ENCODE results near the gene DLGAP5. TPM values are rescaled to one million over a fixed set of nuclear protein-coding genes. Genes with fewer than 3 reads are reported as not detected.

Gene DLGAP5
- total RNA-seq, 1 experiment from 2014 or later = 118 TPM

DNA sequence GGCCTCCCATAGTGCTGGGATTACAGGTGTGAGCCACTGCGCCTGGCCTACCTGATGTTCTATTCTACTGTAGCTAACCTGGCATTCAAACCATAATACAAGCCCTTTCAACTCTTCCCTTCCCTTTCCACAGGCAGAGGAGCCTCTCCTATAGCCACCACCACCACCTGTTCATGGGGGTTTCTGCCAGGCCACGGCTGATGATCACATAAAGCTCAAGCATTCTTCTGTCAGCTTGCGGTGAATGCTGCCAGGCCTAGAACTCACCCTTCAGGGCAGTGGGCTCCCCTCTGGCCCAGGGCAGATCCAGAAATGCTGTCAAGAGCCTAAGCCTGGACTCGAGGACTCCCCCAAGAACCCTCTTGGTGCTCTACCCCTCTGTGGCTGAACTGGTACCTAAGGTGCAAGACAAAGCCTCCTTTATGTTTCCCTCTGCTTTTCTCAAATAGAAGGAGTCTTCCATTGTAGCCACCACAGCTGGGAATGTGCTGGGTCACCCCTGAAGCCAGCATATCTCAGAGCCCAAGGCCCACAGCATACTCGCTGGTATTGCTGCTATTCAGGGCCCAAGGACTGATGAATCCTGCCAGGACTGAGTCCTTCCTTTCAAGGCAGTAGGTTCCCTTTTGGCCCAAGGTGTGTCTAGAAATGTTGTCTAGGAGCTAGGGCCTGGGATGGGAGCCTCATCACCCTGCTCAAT is 3.4 kb upstream of the DLGAP5 start:
- H3K79me1 ChIP-seq (ENCODE audit: insufficient read depth, low read depth, low read length, poor library complexity, severe bottlenecking) = peaks cover 4% of the 10 kb centered on the region
- H3T11ph ChIP-seq (ENCODE audit: low read length) = no peak overlapping the region
- no peak overlapping the region for H4K8ac ChIP-seq (replicated peaks; ENCODE audit: insufficient read length, low read depth, low read length)
- no peak overlapping the region for H2AFZ ChIP-seq (ENCODE audit: low read length)
- H3K18ac ChIP-seq (ENCODE audit: insufficient read length, low read depth, low read length) = no peak overlapping the region
- peaks cover 5% of the 10 kb centered on the region; the same call in 1 of the 2 replicates for H3K79me2 ChIP-seq (ENCODE audit: insufficient read depth, low read length)
- Mint-ChIP-seq H3K36me3 (ENCODE audit: insufficient read depth in 1 of 3, low read depth in 3 of 3) (no peaks in the 10 kb centered on the region), H3K4me1 (peaks cover 12 to 14% of the 10 kb centered on the region in 2 experiments), H3K9me3 (peaks cover 0 to 2% of the 10 kb centered on the region in 2 experiments; a peak in 1 of 5 replicates), H3K27me3 (ENCODE audit: low read depth) (no peaks in the 10 kb centered on the region), H3K4me3 (no peak overlapping the region), H3K27ac (peak overlapping the region in 2 of 3 experiments; percentile 46 to 53; a peak in 1 of 7 replicates)
- H2BK20ac ChIP-seq (ENCODE audit: low read depth, low read length, poor library complexity, severe bottlenecking) = no peak overlapping the region
- H3K9me3 ChIP-seq (ENCODE audit: control insufficient read depth, low read depth, low read length) = no peaks in the 10 kb centered on the region
- H2BK15ac ChIP-seq (ENCODE audit: low read depth, low read length) = no peak overlapping the region
- no peak for DNase-seq
- no peak overlapping the region for H4K5ac ChIP-seq (ENCODE audit: insufficient read length, low read depth, low read length)
- H3K56ac ChIP-seq (ENCODE audit: insufficient read length, low read depth, low read length) = no peak overlapping the region
- no peak overlapping the region for H2AK5ac ChIP-seq (ENCODE audit: insufficient read length, low read length)
- H4K20me1 ChIP-seq (ENCODE audit: control insufficient read depth, insufficient read depth, insufficient read length) = no peaks in the 10 kb centered on the region
- no peak overlapping the region for H4K91ac ChIP-seq (ENCODE audit: insufficient read length, low read depth, low read length)
- H3K23me2 ChIP-seq (ENCODE audit: insufficient read length, low read depth, low read length, poor library complexity, severe bottlenecking) = peaks cover 3% of the 10 kb centered on the region
- no peak overlapping the region for H3K4me2 ChIP-seq (ENCODE audit: insufficient read depth, insufficient read length, low read length)
- H3K23ac ChIP-seq (ENCODE audit: insufficient read length, low read depth, low read length) = no peak overlapping the region
- H3K27me3 ChIP-seq (ENCODE audit: insufficient read depth, low read length) = no peaks in the 10 kb centered on the region
- H3K9ac ChIP-seq (ENCODE audit: extremely low read depth, insufficient read length, low read length) = no peak overlapping the region
- H2BK120ac ChIP-seq (ENCODE audit: low read depth, low read length, poor library complexity, severe bottlenecking) = no peak overlapping the region
- H3K14ac ChIP-seq (ENCODE audit: insufficient read depth, low read length) = no peak overlapping the region
- no peak overlapping the region for H2BK12ac ChIP-seq (ENCODE audit: insufficient read length, low read depth, low read length)
- peaks cover 2% of the 10 kb centered on the region; the same call in 1 of the 2 replicates for H3K4me1 ChIP-seq (ENCODE audit: insufficient read depth, low read length)
- no peak overlapping the region for H3K27ac ChIP-seq (ENCODE audit: insufficient read length, low read depth, low read length)
- TF ChIP-seq CTCF (conservative IDR thresholded peaks at IDR 0.05) = no peak
- WGBS (ENCODE audit: extremely low coverage, insufficient read length, low lambda C conversion rate) = no CpG with 5 or more reads among the region's 5 CpGs
- H2BK5ac ChIP-seq (ENCODE audit: insufficient read length, low read length) = no peak overlapping the region
- no peak overlapping the region for H3K4ac ChIP-seq (ENCODE audit: low read depth, low read length)

All from H9 (cell line).